ENCODE results near the gene RBM6.
"Not testable (repeated sequence)": the region's sequence is repeated elsewhere in the genome, so short reads cannot be mapped to it uniquely, and the experiment has no call there.

Gene RBM6

GRCh38 chr3:50047426-50047825, 107.5 kb downstream of the RBM6 start:
- H3K4me3 ChIP-seq (replicated peaks in 1 of 2; ENCODE audit: low read depth in 2 of 2, low read length in 2 of 2) = no peak overlapping the region
- TF ChIP-seq, protein P1, sequence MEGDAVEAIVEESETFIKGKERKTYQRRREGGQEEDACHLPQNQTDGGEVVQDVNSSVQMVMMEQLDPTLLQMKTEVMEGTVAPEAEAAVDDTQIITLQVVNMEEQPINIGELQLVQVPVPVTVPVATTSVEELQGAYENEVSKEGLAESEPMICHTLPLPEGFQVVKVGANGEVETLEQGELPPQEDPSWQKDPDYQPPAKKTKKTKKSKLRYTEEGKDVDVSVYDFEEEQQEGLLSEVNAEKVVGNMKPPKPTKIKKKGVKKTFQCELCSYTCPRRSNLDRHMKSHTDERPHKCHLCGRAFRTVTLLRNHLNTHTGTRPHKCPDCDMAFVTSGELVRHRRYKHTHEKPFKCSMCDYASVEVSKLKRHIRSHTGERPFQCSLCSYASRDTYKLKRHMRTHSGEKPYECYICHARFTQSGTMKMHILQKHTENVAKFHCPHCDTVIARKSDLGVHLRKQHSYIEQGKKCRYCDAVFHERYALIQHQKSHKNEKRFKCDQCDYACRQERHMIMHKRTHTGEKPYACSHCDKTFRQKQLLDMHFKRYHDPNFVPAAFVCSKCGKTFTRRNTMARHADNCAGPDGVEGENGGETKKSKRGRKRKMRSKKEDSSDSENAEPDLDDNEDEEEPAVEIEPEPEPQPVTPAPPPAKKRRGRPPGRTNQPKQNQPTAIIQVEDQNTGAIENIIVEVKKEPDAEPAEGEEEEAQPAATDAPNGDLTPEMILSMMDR (IDR thresholded peaks at IDR 0.05; ENCODE audit: low read depth, low read length) = no peak
- DNase-seq (ENCODE audit: low read depth in 2 of 2) = no peak

DNA sequence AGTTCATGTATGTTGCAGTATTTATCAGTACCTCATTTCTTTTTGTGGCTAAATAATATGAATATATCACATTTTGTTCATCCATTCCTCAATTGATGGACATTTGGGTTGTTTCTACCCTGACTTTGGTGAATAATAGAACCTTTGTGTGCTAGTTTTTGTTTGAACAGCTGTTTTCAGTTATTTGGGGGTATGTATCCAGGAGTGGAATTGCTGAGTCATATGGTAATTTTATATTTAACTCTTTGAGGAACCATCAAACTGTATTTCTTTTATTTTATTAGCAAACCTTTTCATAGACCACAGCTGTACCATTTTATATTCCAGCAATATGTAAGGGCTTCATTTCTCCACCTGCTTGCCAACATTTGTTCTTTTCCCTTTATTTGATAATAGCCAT, 110.4 kb downstream of the RBM6 start:
- DNase-seq (ENCODE audit: low read depth in 2 of 2) = peak; percentile 65 to 79
- no peak overlapping the region for H3K4me3 ChIP-seq (replicated peaks in 1 of 2; ENCODE audit: low read depth in 2 of 2, low read length in 2 of 2)
- TF ChIP-seq, protein P1 (IDR thresholded peaks at IDR 0.05; ENCODE audit: low read depth, low read length) = no peak

DNA sequence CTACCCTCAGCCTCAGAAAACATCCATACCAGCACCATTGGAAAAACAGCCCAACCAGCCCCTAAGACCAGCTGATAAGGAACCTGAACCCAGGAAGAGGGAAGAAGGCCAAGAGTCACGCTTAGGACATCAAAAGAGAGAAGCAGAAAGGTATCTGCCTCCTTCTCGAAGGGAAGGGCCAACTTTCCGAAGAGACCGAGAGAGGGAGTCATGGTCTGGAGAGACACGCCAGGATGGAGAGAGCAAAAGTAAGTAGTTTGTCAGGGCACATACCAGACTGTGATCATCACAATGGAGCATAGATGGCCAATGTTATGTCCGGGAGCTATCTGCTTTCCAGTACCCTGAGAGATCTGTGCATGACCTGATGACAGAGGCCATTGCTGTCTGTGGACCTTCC, 117.8 kb downstream of the RBM6 start:
- H3K4me3 ChIP-seq (replicated peaks in 1 of 2; ENCODE audit: low read depth in 2 of 2, low read length in 2 of 2) = no peak overlapping the region
- DNase-seq (ENCODE audit: low read depth in 2 of 2) = no peak
- TF ChIP-seq, protein P1 (IDR thresholded peaks at IDR 0.05; ENCODE audit: low read depth, low read length) = no peak

- DNase-seq (ENCODE audit: low read depth in 2 of 2) = no peak
- no peak overlapping the region for H3K4me3 ChIP-seq (replicated peaks in 1 of 2; ENCODE audit: low read depth in 2 of 2, low read length in 2 of 2)
- TF ChIP-seq, protein P1 (IDR thresholded peaks at IDR 0.05; ENCODE audit: low read depth, low read length) = no peak
These were observed 128.2 kb downstream of the RBM6 start for GRCh38 chr3:50068134-50068533.

GRCh38 chr3:50078091-50078490, 138.1 kb downstream of the RBM6 start:
- no peak for DNase-seq (ENCODE audit: low read depth in 2 of 2)
- TF ChIP-seq, protein P1 (IDR thresholded peaks at IDR 0.05; ENCODE audit: low read depth, low read length) = no peak
- no peak overlapping the region for H3K4me3 ChIP-seq (replicated peaks in 1 of 2; ENCODE audit: low read depth in 2 of 2, low read length in 2 of 2)

- no peak overlapping the region for H3K4me3 ChIP-seq (replicated peaks in 1 of 2; ENCODE audit: low read depth in 2 of 2, low read length in 2 of 2)
- peak in 1 of 2 donors; percentile 31 for DNase-seq (ENCODE audit: low read depth in 2 of 2)
- TF ChIP-seq, protein P1 (IDR thresholded peaks at IDR 0.05; ENCODE audit: low read depth, low read length) = no peak
These were observed 138.7 kb downstream of the RBM6 start for GRCh38 chr3:50078622-50079021.

- H3K4me3 ChIP-seq (replicated peaks in 1 of 2; ENCODE audit: low read depth in 2 of 2, low read length in 2 of 2); DNase-seq (ENCODE audit: low read depth in 2 of 2): not testable (repeated sequence)
These were observed 145.0 kb downstream of the RBM6 start for GRCh38 chr3:50084951-50085350.

Data from cardiac fibroblast (primary cell).